AG08396 (cell line): Measurements from ENCODE around the gene PADI2.
A peak's percentile ranks its signal among the peaks of the same experiment; 100 is the strongest.

Experiments
- DNase-seq: peaks from one replicate; pipeline ENCODE4 v3.0.0; 2012; ENCODE audit warnings: low spot score, mixed read lengths

Gene PADI2

DNA sequence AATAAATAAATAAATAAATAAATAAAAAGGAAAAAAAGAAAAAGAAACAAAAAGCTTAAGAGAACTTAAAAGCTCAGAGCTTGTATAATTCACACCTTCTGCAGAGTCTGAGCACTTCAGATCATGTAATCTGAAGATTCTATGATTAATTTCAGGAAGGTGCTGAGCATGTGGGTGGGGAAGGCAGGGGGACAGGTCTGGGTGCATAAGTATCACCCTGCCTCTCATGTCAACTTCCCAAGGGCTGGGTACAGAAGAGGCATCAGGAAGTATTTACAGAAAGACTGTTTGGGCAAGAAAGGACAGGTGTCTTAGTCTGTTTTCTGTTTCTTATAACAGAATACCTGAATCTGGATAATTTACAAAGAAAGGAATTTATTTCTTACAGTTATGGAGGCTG is 20.4 kb upstream of the PADI2 start:
- DNase-seq, result no peak

DNA sequence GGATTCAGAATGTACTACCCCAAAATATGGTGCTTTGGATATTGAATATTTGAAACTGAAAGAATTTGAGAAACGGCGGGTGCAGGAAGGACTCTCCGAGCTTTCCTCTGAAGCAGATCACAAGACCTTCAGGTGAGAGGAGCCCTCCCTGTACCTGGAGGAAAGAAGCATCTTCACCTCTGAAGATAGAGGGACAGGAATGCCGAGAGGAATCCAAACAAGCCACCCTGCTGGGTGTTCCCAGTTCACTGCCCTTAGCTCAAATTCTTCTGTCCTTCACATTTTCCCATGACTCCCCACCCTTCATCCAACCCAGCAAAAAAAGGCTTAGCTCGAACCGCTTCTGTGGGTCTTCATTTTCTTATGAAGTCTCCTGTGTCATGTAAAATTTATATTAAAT is 18.2 kb upstream of the PADI2 start:
- no peak for DNase-seq

GRCh38 chr1:17136936-17137335 is 17.7 kb upstream of the PADI2 start:
- no peak for DNase-seq

DNA sequence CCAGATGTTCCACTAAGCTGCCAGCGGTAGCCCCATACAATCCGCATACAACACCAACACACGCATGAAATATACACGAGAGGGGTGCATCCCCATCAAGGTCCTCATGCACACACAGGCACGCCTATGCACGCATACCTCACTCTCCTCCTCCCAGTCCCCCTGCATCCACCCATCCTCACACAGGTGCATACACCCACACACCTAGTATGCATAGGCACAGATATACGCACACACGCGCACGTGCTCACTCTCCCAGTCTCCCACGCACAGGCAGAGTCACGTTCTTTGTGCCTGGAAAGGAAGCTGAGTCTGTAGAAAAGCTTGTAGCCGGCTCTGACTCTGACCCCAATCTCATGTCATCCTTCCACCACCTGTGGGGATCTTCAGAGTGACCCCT is 16.9 kb upstream of the PADI2 start:
- DNase-seq, result no peak

DNA sequence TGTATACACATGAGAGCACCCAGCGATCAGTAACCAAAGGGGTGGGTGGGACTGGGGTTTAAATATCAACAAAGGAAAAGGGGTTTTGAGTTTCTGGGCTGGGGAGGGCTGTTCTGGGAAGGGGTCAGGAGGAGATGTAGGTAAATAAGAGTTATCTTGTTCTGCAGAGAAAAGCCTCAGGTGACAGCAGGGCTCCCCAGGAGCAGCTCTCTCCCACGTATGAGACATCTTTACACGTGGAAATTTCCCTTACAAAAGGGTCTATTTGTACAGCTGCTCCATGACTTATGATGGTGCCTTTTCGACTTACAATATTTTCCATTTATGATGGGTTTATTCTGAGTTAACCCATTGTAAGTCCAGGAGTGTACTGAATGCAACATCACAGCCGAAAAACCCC is 16.3 kb upstream of the PADI2 start:
- DNase-seq, result no peak

GRCh38 chr1:17134724-17135123 is 15.5 kb upstream of the PADI2 start:
- no peak for DNase-seq

GRCh38 chr1:17134034-17134433 is 14.8 kb upstream of the PADI2 start:
- no peak for DNase-seq

DNA sequence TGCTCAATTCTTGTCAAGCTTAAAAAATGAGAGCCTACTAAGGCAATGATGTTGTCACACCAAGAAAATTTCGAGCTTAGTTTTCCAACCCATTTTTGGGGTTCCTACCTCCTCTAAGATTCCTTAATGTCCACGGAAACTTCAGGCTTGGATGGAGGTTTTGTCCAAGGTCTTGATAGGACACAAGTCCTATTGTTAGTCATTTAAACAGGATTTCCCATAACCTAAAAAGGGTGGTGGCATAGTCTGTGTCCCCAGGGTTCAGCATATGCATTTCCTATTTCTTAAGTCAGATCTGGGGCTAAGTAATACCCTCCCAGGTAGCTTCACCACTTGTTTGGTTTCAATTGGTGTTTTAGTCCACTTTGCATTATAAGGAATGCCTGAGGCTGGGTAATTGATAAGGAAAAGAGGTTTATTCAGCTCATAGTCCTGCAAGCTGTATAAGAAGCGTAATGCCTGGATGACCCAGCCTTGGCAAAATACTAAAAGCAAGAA is 10.9 kb upstream of the PADI2 start:
- no peak for DNase-seq

GRCh38 chr1:17128361-17128760 is 9.1 kb upstream of the PADI2 start:
- peak; percentile 90 for DNase-seq

GRCh38 chr1:17125756-17126237 is 6.5 kb upstream of the PADI2 start:
- DNase-seq, result peak; percentile 89

GRCh38 chr1:17123196-17124045 is 4.2 kb upstream of the PADI2 start:
- no peak for DNase-seq

GRCh38 chr1:17122521-17123164 is 3.4 kb upstream of the PADI2 start:
- no peak for DNase-seq

DNA sequence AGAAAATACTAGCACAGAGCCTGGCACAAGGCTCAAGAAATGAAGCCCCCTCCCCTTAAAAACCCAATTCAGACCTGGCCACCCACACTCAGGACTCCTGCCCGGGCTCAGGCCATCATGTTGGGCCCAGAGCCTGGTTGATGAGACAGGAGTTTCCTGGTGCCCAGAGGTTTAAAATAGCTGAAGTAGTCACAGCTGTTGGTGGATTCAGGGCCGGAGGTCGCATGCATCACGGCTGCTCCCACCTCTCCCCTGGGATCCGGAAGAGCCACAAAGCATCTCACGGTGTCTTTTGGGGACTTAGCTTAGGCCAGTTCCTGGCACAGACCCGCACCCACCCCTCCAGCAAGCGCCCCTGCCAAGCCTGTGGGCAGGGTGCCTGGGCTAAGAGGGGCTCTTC is 2.6 kb upstream of the PADI2 start:
- no peak for DNase-seq

GRCh38 chr1:17120962-17121837 is 1.9 kb upstream of the PADI2 start:
- DNase-seq, result no peak

DNA sequence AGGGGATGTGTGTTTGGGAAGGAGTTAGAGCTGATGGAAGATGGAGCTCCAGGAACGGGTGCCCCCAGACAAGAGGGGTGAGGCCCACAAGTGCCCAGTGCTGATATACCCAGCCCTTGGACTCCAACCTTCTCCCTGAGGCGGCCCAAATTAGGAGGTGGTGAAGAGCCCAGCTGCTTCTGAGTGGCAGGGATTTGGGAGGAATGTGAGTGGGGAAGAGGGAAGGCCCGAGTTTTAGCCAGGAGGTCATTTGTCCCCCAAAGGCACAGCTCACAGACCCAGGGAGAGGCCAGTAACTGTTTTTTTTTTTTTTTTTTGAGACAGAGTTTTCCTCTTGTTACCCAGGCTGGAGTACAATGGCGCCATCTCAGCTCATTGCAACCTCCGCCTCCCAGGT is 1.2 kb upstream of the PADI2 start:
- no peak for DNase-seq

DNA sequence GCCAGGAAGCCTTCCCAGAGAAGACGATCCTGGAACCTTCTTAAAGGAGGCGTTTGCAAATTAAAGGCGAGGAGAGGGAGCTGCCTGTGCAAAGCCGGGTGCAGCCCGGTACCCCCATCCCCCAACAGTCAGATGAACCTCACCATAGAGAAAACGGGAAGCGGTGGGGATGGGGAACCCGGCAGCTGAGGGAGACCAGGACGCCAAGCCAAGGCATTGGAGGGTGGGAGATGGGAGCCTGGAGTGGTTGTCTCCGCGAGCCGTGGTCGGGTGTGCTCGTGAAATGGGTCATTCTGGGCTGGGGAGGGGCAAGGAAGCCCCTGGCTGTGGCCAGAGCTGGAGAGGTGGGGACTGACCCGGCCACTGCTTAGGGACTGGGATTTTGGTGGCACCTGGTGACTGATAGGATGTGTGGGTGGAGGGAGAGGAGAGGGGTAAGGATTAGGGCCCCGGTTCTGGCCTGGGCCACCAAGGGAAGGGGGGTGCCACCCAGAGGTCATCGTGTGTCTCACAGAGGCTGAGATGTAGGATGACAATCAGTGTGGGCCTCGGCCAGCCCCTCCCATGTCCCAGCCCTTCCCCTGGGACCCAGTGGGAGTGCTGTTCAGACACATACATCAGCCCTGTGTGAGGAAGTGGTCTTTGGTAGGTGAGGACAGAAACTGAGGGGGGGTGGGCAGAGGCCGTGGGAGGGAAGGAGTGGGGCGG is 676 bp upstream of the PADI2 start:
- DNase-seq, result no peak

DNA sequence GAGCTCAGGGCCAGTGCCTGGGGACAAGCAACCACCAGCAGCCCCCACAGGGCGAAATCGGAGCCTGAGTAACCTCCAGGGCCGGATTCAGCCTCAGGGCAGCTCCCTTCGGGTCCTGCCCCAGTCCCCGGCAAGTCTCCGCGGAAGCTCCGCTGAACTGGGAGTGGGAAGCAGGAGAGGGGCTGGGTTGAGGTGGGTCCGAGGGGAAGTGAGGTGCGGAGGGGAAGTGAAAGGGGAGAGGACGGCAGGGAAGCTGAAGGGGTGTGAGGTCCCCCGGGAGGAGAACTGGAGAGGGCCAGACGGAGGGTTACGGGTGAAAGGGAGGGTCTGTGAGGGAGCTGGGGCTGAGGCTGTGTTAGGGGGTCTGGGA is 560 bp downstream of the PADI2 start:
- no peak for DNase-seq

- no peak for DNase-seq
Measured at GRCh38 chr1:17118268-17118667, 983 bp downstream of the PADI2 start.

- DNase-seq, result no peak
Measured at GRCh38 chr1:17117451-17118265, 1.6 kb downstream of the PADI2 start.

- no peak for DNase-seq
Measured at GRCh38 chr1:17116643-17117042, 2.6 kb downstream of the PADI2 start.

GRCh38 chr1:17113963-17114362 is 5.3 kb downstream of the PADI2 start:
- DNase-seq, result no peak
